ENCODE measurements around the gene GP1BB. TPM values are rescaled to one million over a fixed set of nuclear protein-coding genes. Genes with fewer than 3 reads are reported as not detected.

Gene GP1BB
- polyA plus RNA-seq, 1 of the 3 experiments (the other 2 are of a cell fraction) = 1.5 TPM

DNA sequence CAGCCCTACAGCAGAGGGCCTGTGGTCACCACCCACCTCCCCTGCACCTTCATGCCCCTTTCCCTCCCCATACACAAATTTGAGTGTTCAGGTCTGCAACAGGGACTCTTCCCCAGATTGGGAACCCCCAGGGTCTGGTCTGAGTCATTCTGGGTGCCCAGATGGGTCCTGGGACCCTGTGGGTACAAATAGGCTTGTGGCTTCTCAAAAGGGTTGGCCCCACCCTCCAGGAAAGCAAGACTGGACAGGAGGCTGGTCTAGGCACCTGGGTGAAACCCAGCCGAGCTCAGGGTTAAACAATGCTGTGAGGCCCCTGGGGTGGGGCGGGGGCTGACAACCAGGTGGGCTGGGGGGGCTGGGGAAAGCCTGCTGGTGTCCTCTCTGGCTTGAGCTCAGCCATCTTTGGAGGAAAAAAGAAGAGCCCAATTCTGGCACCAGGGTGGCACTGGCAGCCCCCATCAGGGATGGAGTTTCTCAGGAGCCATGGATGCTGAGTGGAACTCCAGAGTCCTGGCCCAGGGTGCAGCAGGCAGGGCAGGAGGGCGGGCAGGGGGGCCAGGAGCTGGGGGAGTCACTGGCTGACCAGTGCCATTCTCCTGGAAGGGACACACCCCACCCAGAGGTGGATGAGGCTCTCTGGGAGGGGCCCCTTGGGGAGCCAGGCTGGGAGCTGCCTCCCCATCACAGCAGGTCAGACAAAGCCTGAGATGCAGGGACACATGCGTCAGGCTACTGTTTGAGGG lies 8.0 kb upstream of the GP1BB start (continued):
- TF ChIP-seq, protein P1, sequence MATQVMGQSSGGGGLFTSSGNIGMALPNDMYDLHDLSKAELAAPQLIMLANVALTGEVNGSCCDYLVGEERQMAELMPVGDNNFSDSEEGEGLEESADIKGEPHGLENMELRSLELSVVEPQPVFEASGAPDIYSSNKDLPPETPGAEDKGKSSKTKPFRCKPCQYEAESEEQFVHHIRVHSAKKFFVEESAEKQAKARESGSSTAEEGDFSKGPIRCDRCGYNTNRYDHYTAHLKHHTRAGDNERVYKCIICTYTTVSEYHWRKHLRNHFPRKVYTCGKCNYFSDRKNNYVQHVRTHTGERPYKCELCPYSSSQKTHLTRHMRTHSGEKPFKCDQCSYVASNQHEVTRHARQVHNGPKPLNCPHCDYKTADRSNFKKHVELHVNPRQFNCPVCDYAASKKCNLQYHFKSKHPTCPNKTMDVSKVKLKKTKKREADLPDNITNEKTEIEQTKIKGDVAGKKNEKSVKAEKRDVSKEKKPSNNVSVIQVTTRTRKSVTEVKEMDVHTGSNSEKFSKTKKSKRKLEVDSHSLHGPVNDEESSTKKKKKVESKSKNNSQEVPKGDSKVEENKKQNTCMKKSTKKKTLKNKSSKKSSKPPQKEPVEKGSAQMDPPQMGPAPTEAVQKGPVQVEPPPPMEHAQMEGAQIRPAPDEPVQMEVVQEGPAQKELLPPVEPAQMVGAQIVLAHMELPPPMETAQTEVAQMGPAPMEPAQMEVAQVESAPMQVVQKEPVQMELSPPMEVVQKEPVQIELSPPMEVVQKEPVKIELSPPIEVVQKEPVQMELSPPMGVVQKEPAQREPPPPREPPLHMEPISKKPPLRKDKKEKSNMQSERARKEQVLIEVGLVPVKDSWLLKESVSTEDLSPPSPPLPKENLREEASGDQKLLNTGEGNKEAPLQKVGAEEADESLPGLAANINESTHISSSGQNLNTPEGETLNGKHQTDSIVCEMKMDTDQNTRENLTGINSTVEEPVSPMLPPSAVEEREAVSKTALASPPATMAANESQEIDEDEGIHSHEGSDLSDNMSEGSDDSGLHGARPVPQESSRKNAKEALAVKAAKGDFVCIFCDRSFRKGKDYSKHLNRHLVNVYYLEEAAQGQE (IDR thresholded peaks at IDR 0.05; ENCODE audit: low read depth, low read length) = no peak
- TF ChIP-seq TEAD4 (IDR thresholded peaks at IDR 0.05; ENCODE audit: borderline replicate concordance, insufficient read depth) (no peak), FOXJ3 (CRISPR knock-in tag; IDR thresholded peaks at IDR 0.05) (no peak)

DNA sequence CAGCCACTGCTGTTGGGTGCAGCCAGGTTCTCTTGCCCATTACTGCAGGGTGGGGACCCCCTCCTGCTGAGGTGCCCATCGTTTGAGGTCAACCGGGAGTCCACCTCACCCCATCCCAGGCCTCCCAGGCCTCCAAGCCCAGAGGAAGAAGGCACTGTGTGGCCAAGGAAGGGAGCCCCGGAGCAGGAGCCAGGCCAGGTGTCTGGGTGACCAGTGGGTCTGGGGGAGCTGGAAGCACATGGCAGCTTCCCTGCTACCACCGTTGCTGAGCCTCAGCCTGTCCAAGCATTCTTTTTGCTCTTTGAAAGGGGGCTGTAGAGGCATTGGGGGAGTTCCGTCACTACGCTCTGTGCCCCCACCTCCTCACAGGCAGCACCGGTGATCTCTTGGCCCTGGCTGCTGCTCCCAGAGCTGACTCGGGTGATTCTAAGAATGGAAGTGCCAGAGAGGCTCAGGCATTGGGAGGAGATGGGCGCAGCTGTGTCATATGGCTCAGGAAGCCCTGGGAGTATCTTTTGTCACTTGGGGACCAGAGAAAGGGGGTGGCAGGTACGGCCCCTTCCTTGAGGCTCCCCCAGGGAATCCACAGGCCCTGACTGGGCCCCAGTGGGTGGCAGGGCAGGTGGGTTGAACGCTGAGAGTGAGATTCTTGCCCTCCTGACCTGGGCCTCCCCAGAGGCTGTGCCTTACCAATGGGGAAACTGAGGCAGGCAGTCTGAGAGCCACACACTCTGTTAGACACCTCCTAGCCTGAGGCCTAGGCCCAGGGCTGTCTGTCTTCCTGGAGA lies 7.1 kb upstream of the GP1BB start:
- Histone ChIP-seq H3K9ac (no peak overlapping the region), H3K4me3 (ENCODE audit: low read depth in 2 of 2, low read length in 1 of 2) (no peak overlapping the region), H3K27me3 (ENCODE audit: insufficient read depth) (no peaks in the 10 kb centered on the region), H3K9me2 (no peaks in the 10 kb centered on the region), H3K4me2 (no peak overlapping the region), H3K36me3 (replicated peaks in 1 of 2; ENCODE audit: control insufficient read depth in 1 of 2, insufficient read depth in 2 of 2, low read length in 1 of 2) (peaks cover 0 to 3% of the 10 kb centered on the region in 2 experiments), H3K27ac (ENCODE audit: low read depth in 2 of 2, low read length in 1 of 2) (peak overlapping the region in 1 of 2 experiments; percentile 55; a peak in 1 of 4 replicates), H3K79me2 (ENCODE audit: insufficient read depth) (no peaks in the 10 kb centered on the region), H3K9me3 (no peaks in the 10 kb centered on the region), H4K20me1 (ENCODE audit: insufficient read depth) (no peaks in the 10 kb centered on the region), H3K4me1 (ENCODE audit: control insufficient read depth in 1 of 2, insufficient read depth in 2 of 2, low read depth in 1 of 2, low read length in 1 of 2) (peaks cover 0 to 42% of the 10 kb centered on the region in 2 experiments; a peak in 1 of 4 replicates), H2AFZ (ENCODE audit: low read depth) (no peak overlapping the region), H3F3A (replicated peaks; ENCODE audit: insufficient read depth) (no peaks in the 10 kb centered on the region)
- no peak for DNase-seq
- ChIA-PET POLR2A (interaction anchor here (1.1 kb wide), 1 partner anchor 20 kb away, joined by 3 read pairs; no protein-coding TSS in a partner anchor), CTCF (interaction anchor here (1.2 to 3.3 kb wide), 11 partner anchors 12 to 416 kb away, joined by 3 to 30 read pairs (median 5); no protein-coding TSS in a partner anchor)
- TF ChIP-seq FOXM1 (IDR thresholded peaks at IDR 0.05; ENCODE audit: low read depth) (no peak), NRF1 (IDR thresholded peaks at IDR 0.05; ENCODE audit: low read depth, low read length) (no peak), SMC3 (IDR thresholded peaks at IDR 0.05; ENCODE audit: low read depth, low read length) (no peak), TEAD4 (IDR thresholded peaks at IDR 0.05; ENCODE audit: borderline replicate concordance, insufficient read depth) (no peak), TAF1 (IDR thresholded peaks at IDR 0.05; ENCODE audit: borderline replicate concordance, low read depth, low read length) (no peak), GATA2 (CRISPR knock-in tag; IDR thresholded peaks at IDR 0.05) (no peak), RXRA (IDR thresholded peaks at IDR 0.05; ENCODE audit: borderline replicate concordance, low read depth) (no peak), SIN3A (IDR thresholded peaks at IDR 0.05; ENCODE audit: borderline replicate concordance, low read depth, low read length) (no peak), MXI1 (IDR thresholded peaks at IDR 0.05; ENCODE audit: low read depth, low read length) (no peak), JUND (IDR thresholded peaks at IDR 0.05) (no peak), TCF12 (IDR thresholded peaks at IDR 0.05) (no peak), RAD21 (IDR thresholded peaks at IDR 0.05; ENCODE audit: low read length) (no peak), RFX5 (IDR thresholded peaks at IDR 0.05; ENCODE audit: low read length) (no peak), FOXJ3 (CRISPR knock-in tag; IDR thresholded peaks at IDR 0.05) (no peak), EP300 (IDR thresholded peaks at IDR 0.05; ENCODE audit: borderline replicate concordance in 1 of 2, low read depth in 1 of 2, low read length in 1 of 2) (no peak)
- TF ChIP-seq, protein P2, sequence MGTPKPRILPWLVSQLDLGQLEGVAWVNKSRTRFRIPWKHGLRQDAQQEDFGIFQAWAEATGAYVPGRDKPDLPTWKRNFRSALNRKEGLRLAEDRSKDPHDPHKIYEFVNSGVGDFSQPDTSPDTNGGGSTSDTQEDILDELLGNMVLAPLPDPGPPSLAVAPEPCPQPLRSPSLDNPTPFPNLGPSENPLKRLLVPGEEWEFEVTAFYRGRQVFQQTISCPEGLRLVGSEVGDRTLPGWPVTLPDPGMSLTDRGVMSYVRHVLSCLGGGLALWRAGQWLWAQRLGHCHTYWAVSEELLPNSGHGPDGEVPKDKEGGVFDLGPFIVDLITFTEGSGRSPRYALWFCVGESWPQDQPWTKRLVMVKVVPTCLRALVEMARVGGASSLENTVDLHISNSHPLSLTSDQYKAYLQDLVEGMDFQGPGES (IDR thresholded peaks at IDR 0.05; ENCODE audit: low read depth, low read length) = no peak
- TF ChIP-seq, protein P3, sequence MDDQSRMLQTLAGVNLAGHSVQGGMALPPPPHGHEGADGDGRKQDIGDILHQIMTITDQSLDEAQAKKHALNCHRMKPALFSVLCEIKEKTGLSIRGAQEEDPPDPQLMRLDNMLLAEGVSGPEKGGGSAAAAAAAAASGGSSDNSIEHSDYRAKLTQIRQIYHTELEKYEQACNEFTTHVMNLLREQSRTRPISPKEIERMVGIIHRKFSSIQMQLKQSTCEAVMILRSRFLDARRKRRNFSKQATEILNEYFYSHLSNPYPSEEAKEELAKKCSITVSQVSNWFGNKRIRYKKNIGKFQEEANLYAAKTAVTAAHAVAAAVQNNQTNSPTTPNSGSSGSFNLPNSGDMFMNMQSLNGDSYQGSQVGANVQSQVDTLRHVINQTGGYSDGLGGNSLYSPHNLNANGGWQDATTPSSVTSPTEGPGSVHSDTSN (IDR thresholded peaks at IDR 0.05) = no peak
- TF ChIP-seq, protein P4, sequence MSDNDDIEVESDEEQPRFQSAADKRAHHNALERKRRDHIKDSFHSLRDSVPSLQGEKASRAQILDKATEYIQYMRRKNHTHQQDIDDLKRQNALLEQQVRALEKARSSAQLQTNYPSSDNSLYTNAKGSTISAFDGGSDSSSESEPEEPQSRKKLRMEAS (IDR thresholded peaks at IDR 0.05; ENCODE audit: low read depth) = no peak
- TF ChIP-seq, protein P5, sequence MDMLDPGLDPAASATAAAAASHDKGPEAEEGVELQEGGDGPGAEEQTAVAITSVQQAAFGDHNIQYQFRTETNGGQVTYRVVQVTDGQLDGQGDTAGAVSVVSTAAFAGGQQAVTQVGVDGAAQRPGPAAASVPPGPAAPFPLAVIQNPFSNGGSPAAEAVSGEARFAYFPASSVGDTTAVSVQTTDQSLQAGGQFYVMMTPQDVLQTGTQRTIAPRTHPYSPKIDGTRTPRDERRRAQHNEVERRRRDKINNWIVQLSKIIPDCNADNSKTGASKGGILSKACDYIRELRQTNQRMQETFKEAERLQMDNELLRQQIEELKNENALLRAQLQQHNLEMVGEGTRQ (IDR thresholded peaks at IDR 0.05; ENCODE audit: borderline replicate concordance, low read depth, low read length) = no peak
- WGBS (ENCODE audit: low lambda C conversion rate) = no CpG with 5 or more reads among the region's 11 CpGs

Data from SK-N-SH (cell line).